ENCODE measurements around the gene KLF12.

Gene KLF12

GRCh38 chr13:74114641-74115040, 19.6 kb downstream of the KLF12 start:
- Histone ChIP-seq H3K36me3 (ENCODE audit: insufficient read depth, low read length) (peaks cover 2% of the 10 kb centered on the region), H3K4me1 (ENCODE audit: control insufficient read depth, insufficient read depth, low read length) (peaks cover 38% of the 10 kb centered on the region), H3K9me3 (replicated peaks; ENCODE audit: low read length) (no peaks in the 10 kb centered on the region), H3K4me2 (ENCODE audit: low read length) (peak overlapping the region; percentile 77), H3K9ac (ENCODE audit: low read depth, low read length) (peak overlapping the region; percentile 61), H3K4me3 (ENCODE audit: low read length) (peak overlapping the region; percentile 41), H3K27me3 (ENCODE audit: control insufficient read depth, insufficient read depth, low read length) (no peaks in the 10 kb centered on the region)

GRCh38 chr13:74114202-74114601, 20.0 kb downstream of the KLF12 start:
- Histone ChIP-seq H3K9ac (ENCODE audit: low read depth, low read length) (no peak overlapping the region), H3K9me3 (replicated peaks; ENCODE audit: low read length) (no peaks in the 10 kb centered on the region), H3K4me3 (ENCODE audit: low read length) (no peak overlapping the region), H3K4me1 (ENCODE audit: control insufficient read depth, insufficient read depth, low read length) (peaks cover 38% of the 10 kb centered on the region), H3K27me3 (ENCODE audit: control insufficient read depth, insufficient read depth, low read length) (no peaks in the 10 kb centered on the region), H3K36me3 (ENCODE audit: insufficient read depth, low read length) (peaks cover 2% of the 10 kb centered on the region), H3K4me2 (ENCODE audit: low read length) (peak overlapping the region; percentile 77)

GRCh38 chr13:74111901-74112824, 22.0 kb downstream of the KLF12 start:
- H3K9ac ChIP-seq (ENCODE audit: low read depth, low read length), result no peak overlapping the region
- no peak overlapping the region for H3K4me3 ChIP-seq (ENCODE audit: low read length)
- H3K4me2 ChIP-seq (ENCODE audit: low read length), result no peak overlapping the region
- H3K27me3 ChIP-seq (ENCODE audit: control insufficient read depth, insufficient read depth, low read length), result no peaks in the 10 kb centered on the region
- H3K36me3 ChIP-seq (ENCODE audit: insufficient read depth, low read length), result no peaks in the 10 kb centered on the region
- H3K9me3 ChIP-seq (replicated peaks; ENCODE audit: low read length), result no peaks in the 10 kb centered on the region
- H3K4me1 ChIP-seq (ENCODE audit: control insufficient read depth, insufficient read depth, low read length), result peaks cover 34% of the 10 kb centered on the region

- no peak overlapping the region for H3K4me3 ChIP-seq (ENCODE audit: low read length)
- no peaks in the 10 kb centered on the region for H3K9me3 ChIP-seq (replicated peaks; ENCODE audit: low read length)
- H3K4me2 ChIP-seq (ENCODE audit: low read length), result no peak overlapping the region
- peaks cover 31% of the 10 kb centered on the region for H3K4me1 ChIP-seq (ENCODE audit: control insufficient read depth, insufficient read depth, low read length)
- H3K36me3 ChIP-seq (ENCODE audit: insufficient read depth, low read length), result no peaks in the 10 kb centered on the region
- H3K9ac ChIP-seq (ENCODE audit: low read depth, low read length), result no peak overlapping the region
- no peaks in the 10 kb centered on the region for H3K27me3 ChIP-seq (ENCODE audit: control insufficient read depth, insufficient read depth, low read length)
Measured at GRCh38 chr13:74111399-74111798, 22.8 kb downstream of the KLF12 start.

GRCh38 chr13:74110053-74110452, 24.2 kb downstream of the KLF12 start:
- Histone ChIP-seq H3K4me1 (ENCODE audit: control insufficient read depth, insufficient read depth, low read length) (peaks cover 23% of the 10 kb centered on the region), H3K36me3 (ENCODE audit: insufficient read depth, low read length) (no peaks in the 10 kb centered on the region), H3K4me2 (ENCODE audit: low read length) (no peak overlapping the region), H3K9ac (ENCODE audit: low read depth, low read length) (no peak overlapping the region), H3K4me3 (ENCODE audit: low read length) (no peak overlapping the region), H3K9me3 (replicated peaks; ENCODE audit: low read length) (no peaks in the 10 kb centered on the region), H3K27me3 (ENCODE audit: control insufficient read depth, insufficient read depth, low read length) (no peaks in the 10 kb centered on the region)

- no peaks in the 10 kb centered on the region for H3K9me3 ChIP-seq (replicated peaks; ENCODE audit: low read length)
- no peaks in the 10 kb centered on the region for H3K27me3 ChIP-seq (ENCODE audit: control insufficient read depth, insufficient read depth, low read length)
- H3K4me3 ChIP-seq (ENCODE audit: low read length), result no peak overlapping the region
- no peak overlapping the region for H3K4me2 ChIP-seq (ENCODE audit: low read length)
- peaks cover 25% of the 10 kb centered on the region for H3K4me1 ChIP-seq (ENCODE audit: control insufficient read depth, insufficient read depth, low read length)
- H3K9ac ChIP-seq (ENCODE audit: low read depth, low read length), result no peak overlapping the region
- H3K36me3 ChIP-seq (ENCODE audit: insufficient read depth, low read length), result no peaks in the 10 kb centered on the region
Measured at GRCh38 chr13:74107598-74107997, 26.6 kb downstream of the KLF12 start.

- H3K9ac ChIP-seq (ENCODE audit: low read depth, low read length), result no peak overlapping the region
- peaks cover 21% of the 10 kb centered on the region for H3K4me1 ChIP-seq (ENCODE audit: control insufficient read depth, insufficient read depth, low read length)
- no peaks in the 10 kb centered on the region for H3K27me3 ChIP-seq (ENCODE audit: control insufficient read depth, insufficient read depth, low read length)
- no peak overlapping the region for H3K4me3 ChIP-seq (ENCODE audit: low read length)
- H3K36me3 ChIP-seq (ENCODE audit: insufficient read depth, low read length), result no peaks in the 10 kb centered on the region
- H3K9me3 ChIP-seq (replicated peaks; ENCODE audit: low read length), result no peaks in the 10 kb centered on the region
- H3K4me2 ChIP-seq (ENCODE audit: low read length), result no peak overlapping the region
Measured at GRCh38 chr13:74105871-74106270, 28.3 kb downstream of the KLF12 start.

GRCh38 chr13:74104661-74105275, 29.4 kb downstream of the KLF12 start:
- Histone ChIP-seq H3K4me3 (ENCODE audit: low read length) (no peak overlapping the region), H3K9ac (ENCODE audit: low read depth, low read length) (no peak overlapping the region), H3K9me3 (replicated peaks; ENCODE audit: low read length) (no peaks in the 10 kb centered on the region), H3K27me3 (ENCODE audit: control insufficient read depth, insufficient read depth, low read length) (no peaks in the 10 kb centered on the region), H3K36me3 (ENCODE audit: insufficient read depth, low read length) (no peaks in the 10 kb centered on the region), H3K4me2 (ENCODE audit: low read length) (no peak overlapping the region), H3K4me1 (ENCODE audit: control insufficient read depth, insufficient read depth, low read length) (peaks cover 21% of the 10 kb centered on the region)

- Histone ChIP-seq H3K9me3 (replicated peaks; ENCODE audit: low read length) (no peaks in the 10 kb centered on the region), H3K9ac (ENCODE audit: low read depth, low read length) (no peak overlapping the region), H3K4me1 (ENCODE audit: control insufficient read depth, insufficient read depth, low read length) (peaks cover 21% of the 10 kb centered on the region), H3K4me2 (ENCODE audit: low read length) (no peak overlapping the region), H3K27me3 (ENCODE audit: control insufficient read depth, insufficient read depth, low read length) (no peaks in the 10 kb centered on the region), H3K4me3 (ENCODE audit: low read length) (no peak overlapping the region), H3K36me3 (ENCODE audit: insufficient read depth, low read length) (no peaks in the 10 kb centered on the region)
Measured at GRCh38 chr13:74103970-74104555, 30.1 kb downstream of the KLF12 start.

- Histone ChIP-seq H3K27me3 (ENCODE audit: control insufficient read depth, insufficient read depth, low read length) (no peaks in the 10 kb centered on the region), H3K36me3 (ENCODE audit: insufficient read depth, low read length) (no peaks in the 10 kb centered on the region), H3K4me1 (ENCODE audit: control insufficient read depth, insufficient read depth, low read length) (peaks cover 21% of the 10 kb centered on the region), H3K4me2 (ENCODE audit: low read length) (no peak overlapping the region), H3K9me3 (replicated peaks; ENCODE audit: low read length) (no peaks in the 10 kb centered on the region), H3K4me3 (ENCODE audit: low read length) (no peak overlapping the region), H3K9ac (ENCODE audit: low read depth, low read length) (no peak overlapping the region)
Measured at GRCh38 chr13:74103196-74103595, 31.0 kb downstream of the KLF12 start.

- no peak overlapping the region for H3K9ac ChIP-seq (ENCODE audit: low read depth, low read length)
- no peaks in the 10 kb centered on the region for H3K9me3 ChIP-seq (replicated peaks; ENCODE audit: low read length)
- no peak overlapping the region for H3K4me2 ChIP-seq (ENCODE audit: low read length)
- no peak overlapping the region for H3K4me3 ChIP-seq (ENCODE audit: low read length)
- H3K4me1 ChIP-seq (ENCODE audit: control insufficient read depth, insufficient read depth, low read length), result peaks cover 21% of the 10 kb centered on the region
- H3K27me3 ChIP-seq (ENCODE audit: control insufficient read depth, insufficient read depth, low read length), result no peaks in the 10 kb centered on the region
- no peaks in the 10 kb centered on the region for H3K36me3 ChIP-seq (ENCODE audit: insufficient read depth, low read length)
Measured at GRCh38 chr13:74102691-74103090, 31.5 kb downstream of the KLF12 start.
